ENCODE results near the gene PEX11A.

The PEX11A gene

GRCh38 chr15:89680282-89680873 lies 10.2 kb downstream of the PEX11A start (continued):
- TF ChIP-seq, protein P1, sequence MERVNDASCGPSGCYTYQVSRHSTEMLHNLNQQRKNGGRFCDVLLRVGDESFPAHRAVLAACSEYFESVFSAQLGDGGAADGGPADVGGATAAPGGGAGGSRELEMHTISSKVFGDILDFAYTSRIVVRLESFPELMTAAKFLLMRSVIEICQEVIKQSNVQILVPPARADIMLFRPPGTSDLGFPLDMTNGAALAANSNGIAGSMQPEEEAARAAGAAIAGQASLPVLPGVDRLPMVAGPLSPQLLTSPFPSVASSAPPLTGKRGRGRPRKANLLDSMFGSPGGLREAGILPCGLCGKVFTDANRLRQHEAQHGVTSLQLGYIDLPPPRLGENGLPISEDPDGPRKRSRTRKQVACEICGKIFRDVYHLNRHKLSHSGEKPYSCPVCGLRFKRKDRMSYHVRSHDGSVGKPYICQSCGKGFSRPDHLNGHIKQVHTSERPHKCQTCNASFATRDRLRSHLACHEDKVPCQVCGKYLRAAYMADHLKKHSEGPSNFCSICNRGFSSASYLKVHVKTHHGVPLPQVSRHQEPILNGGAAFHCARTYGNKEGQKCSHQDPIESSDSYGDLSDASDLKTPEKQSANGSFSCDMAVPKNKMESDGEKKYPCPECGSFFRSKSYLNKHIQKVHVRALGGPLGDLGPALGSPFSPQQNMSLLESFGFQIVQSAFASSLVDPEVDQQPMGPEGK (CRISPR knock-in tag; IDR thresholded peaks at IDR 0.05; ENCODE audit: borderline replicate concordance): no peak
- no peak for TF ChIP-seq TCF4 (CRISPR knock-in tag; IDR thresholded peaks at IDR 0.05; ENCODE audit: borderline replicate concordance)

DNA sequence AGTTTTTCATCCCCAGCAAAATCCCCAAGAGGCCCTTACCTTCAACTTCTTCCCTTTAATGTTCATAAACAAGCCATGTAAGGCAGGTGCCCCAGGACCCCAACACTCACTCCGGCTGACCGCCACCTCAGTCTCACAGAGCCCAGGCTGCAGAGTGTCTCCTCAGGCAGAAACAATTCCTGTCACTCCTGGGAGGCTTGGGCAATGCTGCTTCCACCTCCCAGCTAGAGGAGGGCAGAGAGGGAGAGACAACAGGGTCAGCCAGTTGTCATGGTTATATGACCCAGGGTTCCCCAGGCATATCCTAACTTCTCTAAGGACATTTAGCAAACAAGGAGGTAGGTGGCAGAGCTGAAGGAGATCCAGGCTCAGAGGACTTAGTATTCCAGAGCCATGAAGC lies 11.3 kb downstream of the PEX11A start, which contains the start of gene PLIN1:
Gene PLIN1 (minus strand): TSS at position 156 of the 400 bp plus-strand sequence. CDS start 1,878 bp downstream, outside the sequence.
- no peak for ATAC-seq
- TF ChIP-seq ZC3H10 (CRISPR knock-in tag; IDR thresholded peaks at IDR 0.05) (no peak), SNAI2 (CRISPR knock-in tag; IDR thresholded peaks at IDR 0.05) (no peak), TCF4 (CRISPR knock-in tag; IDR thresholded peaks at IDR 0.05; ENCODE audit: borderline replicate concordance) (no peak), CREB5 (CRISPR knock-in tag; IDR thresholded peaks at IDR 0.05; ENCODE audit: low read depth) (no peak), TSHZ2 (CRISPR knock-in tag; IDR thresholded peaks at IDR 0.05) (no peak), ZFP3 (CRISPR knock-in tag; IDR thresholded peaks at IDR 0.05) (no peak), OSR1 (CRISPR knock-in tag; IDR thresholded peaks at IDR 0.05) (no peak), CSDC2 (CRISPR knock-in tag; IDR thresholded peaks at IDR 0.05) (no peak), TOX (CRISPR knock-in tag; IDR thresholded peaks at IDR 0.05; ENCODE audit: borderline replicate concordance) (no peak), ZFP30 (CRISPR knock-in tag; IDR thresholded peaks at IDR 0.05) (no peak)
- TF ChIP-seq, protein P2, sequence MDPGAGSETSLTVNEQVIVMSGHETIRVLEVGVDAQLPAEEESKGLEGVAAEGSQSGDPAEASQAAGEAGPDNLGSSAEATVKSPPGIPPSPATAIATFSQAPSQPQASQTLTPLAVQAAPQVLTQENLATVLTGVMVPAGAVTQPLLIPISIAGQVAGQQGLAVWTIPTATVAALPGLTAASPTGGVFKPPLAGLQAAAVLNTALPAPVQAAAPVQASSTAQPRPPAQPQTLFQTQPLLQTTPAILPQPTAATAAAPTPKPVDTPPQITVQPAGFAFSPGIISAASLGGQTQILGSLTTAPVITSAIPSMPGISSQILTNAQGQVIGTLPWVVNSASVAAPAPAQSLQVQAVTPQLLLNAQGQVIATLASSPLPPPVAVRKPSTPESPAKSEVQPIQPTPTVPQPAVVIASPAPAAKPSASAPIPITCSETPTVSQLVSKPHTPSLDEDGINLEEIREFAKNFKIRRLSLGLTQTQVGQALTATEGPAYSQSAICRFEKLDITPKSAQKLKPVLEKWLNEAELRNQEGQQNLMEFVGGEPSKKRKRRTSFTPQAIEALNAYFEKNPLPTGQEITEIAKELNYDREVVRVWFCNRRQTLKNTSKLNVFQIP (CRISPR knock-in tag; IDR thresholded peaks at IDR 0.05; ENCODE audit: borderline replicate concordance, low read depth): no peak
- TF ChIP-seq, protein P1 (CRISPR knock-in tag; IDR thresholded peaks at IDR 0.05; ENCODE audit: borderline replicate concordance): no peak

DNA sequence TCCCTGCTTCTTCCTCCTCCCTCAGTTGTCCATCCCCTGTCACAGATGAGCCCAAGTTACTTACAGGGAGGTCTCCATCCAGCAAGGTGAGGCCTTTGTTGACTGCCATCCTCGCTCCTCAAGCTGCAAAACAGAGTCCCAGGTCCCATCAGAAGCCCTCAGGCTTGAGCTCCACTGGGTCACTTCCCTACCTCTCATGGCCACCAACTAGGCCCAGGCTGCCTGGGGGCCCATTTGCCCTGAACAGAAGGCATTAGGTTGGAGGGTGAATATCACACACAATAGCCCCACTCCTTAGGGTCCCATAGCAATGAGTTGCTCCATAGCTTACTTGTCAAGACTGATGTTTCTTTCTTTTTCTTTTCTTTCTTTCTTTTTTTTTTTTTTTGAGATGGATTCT lies 13.2 kb downstream of the PEX11A start:
- no peak for ATAC-seq
- TF ChIP-seq ZNF70 (CRISPR knock-in tag; IDR thresholded peaks at IDR 0.05): no peak
- TF ChIP-seq ZFP3 (CRISPR knock-in tag; IDR thresholded peaks at IDR 0.05): no peak
- no peak for TF ChIP-seq ISL1 (CRISPR knock-in tag; IDR thresholded peaks at IDR 0.05)
- TF ChIP-seq, protein P2 (CRISPR knock-in tag; IDR thresholded peaks at IDR 0.05; ENCODE audit: borderline replicate concordance, low read depth): no peak
- no peak for TF ChIP-seq GLIS3 (CRISPR knock-in tag; IDR thresholded peaks at IDR 0.05)
- TF ChIP-seq SNAI2 (CRISPR knock-in tag; IDR thresholded peaks at IDR 0.05): no peak
- no peak for TF ChIP-seq ARNTL (CRISPR knock-in tag; IDR thresholded peaks at IDR 0.05; ENCODE audit: borderline replicate concordance, low read depth)
- no peak for TF ChIP-seq ZNF565 (CRISPR knock-in tag; conservative IDR thresholded peaks at IDR 0.05; ENCODE audit: low read depth)
- no peak for TF ChIP-seq OSR1 (CRISPR knock-in tag; IDR thresholded peaks at IDR 0.05)
- no peak for TF ChIP-seq ZNF8 (CRISPR knock-in tag; IDR thresholded peaks at IDR 0.05)
- no peak for TF ChIP-seq ESRRG (CRISPR knock-in tag; IDR thresholded peaks at IDR 0.05)
- TF ChIP-seq CSRNP3 (CRISPR knock-in tag; IDR thresholded peaks at IDR 0.05): no peak
- TF ChIP-seq TSHZ2 (CRISPR knock-in tag; IDR thresholded peaks at IDR 0.05): no peak
- no peak for TF ChIP-seq ZC3H10 (CRISPR knock-in tag; IDR thresholded peaks at IDR 0.05)
- TF ChIP-seq TOX (CRISPR knock-in tag; IDR thresholded peaks at IDR 0.05; ENCODE audit: borderline replicate concordance): no peak

Measured in SK-N-SH treated with all-trans-retinoic acid at 6 μM for 48 hours (cell line).